ENCODE data around the gene TFG.

Gene TFG

GRCh38 chr3:100776097-100776729 lies 66.9 kb downstream of the TFG start:
- no peak overlapping the region for H3K4me3 ChIP-seq (ENCODE audit: low read length)

GRCh38 chr3:100776746-100777145 lies 67.5 kb downstream of the TFG start:
- no peaks in the 10 kb centered on the region for H3K4me1 ChIP-seq (ENCODE audit: control insufficient read depth, low read length)
- H3K27ac ChIP-seq (ENCODE audit: low read depth, low read length): no peak overlapping the region
- H3K4me3 ChIP-seq (ENCODE audit: low read length): no peak overlapping the region
- H3K4me2 ChIP-seq (ENCODE audit: low read length): no peak overlapping the region
- H3F3A ChIP-seq (ENCODE audit: control insufficient read depth, insufficient read depth): no peaks in the 10 kb centered on the region
- no peaks in the 10 kb centered on the region for H3K79me2 ChIP-seq (ENCODE audit: control insufficient read depth, low read length)
- TF ChIP-seq CTCF (IDR thresholded peaks at IDR 0.05; ENCODE audit: low read depth, low read length, poor library complexity, severe bottlenecking) (peak; percentile 21), EZH2phosphoT487 (IDR thresholded peaks at IDR 0.05; ENCODE audit: borderline replicate concordance, low read length) (no peak)
- no peaks in the 10 kb centered on the region for H3K9me3 ChIP-seq (ENCODE audit: control insufficient read depth, insufficient read depth, low read length)
- H3K9me2 ChIP-seq (replicated peaks; ENCODE audit: control insufficient read depth, low read length): no peaks in the 10 kb centered on the region
- no peaks in the 10 kb centered on the region for H4K20me1 ChIP-seq (ENCODE audit: control insufficient read depth, insufficient read depth, low read depth, low read length)
- no peaks in the 10 kb centered on the region for H3K36me3 ChIP-seq (ENCODE audit: control insufficient read depth, low read length)
- H3K27me3 ChIP-seq (ENCODE audit: control insufficient read depth, low read length): no peaks in the 10 kb centered on the region

More at GRCh38 chr3:100776097-100776729, 66.9 kb downstream of the TFG start:
- no peaks in the 10 kb centered on the region for H3K9me2 ChIP-seq (replicated peaks; ENCODE audit: control insufficient read depth, low read length)
- no peaks in the 10 kb centered on the region for H3K27me3 ChIP-seq (ENCODE audit: control insufficient read depth, low read length)
- no peaks in the 10 kb centered on the region for H3K9me3 ChIP-seq (ENCODE audit: control insufficient read depth, insufficient read depth, low read length)
- no peaks in the 10 kb centered on the region for H3F3A ChIP-seq (ENCODE audit: control insufficient read depth, insufficient read depth)
- H3K36me3 ChIP-seq (ENCODE audit: control insufficient read depth, low read length): no peaks in the 10 kb centered on the region
- no peak overlapping the region for H3K4me2 ChIP-seq (ENCODE audit: low read length)
- TF ChIP-seq EZH2phosphoT487 (IDR thresholded peaks at IDR 0.05; ENCODE audit: borderline replicate concordance, low read length) (no peak), CTCF (IDR thresholded peaks at IDR 0.05; ENCODE audit: low read depth, low read length, poor library complexity, severe bottlenecking) (no peak)
- H3K79me2 ChIP-seq (ENCODE audit: control insufficient read depth, low read length): no peaks in the 10 kb centered on the region
- no peak overlapping the region for H3K27ac ChIP-seq (ENCODE audit: low read depth, low read length)
- H3K4me1 ChIP-seq (ENCODE audit: control insufficient read depth, low read length): no peaks in the 10 kb centered on the region
- no peaks in the 10 kb centered on the region for H4K20me1 ChIP-seq (ENCODE audit: control insufficient read depth, insufficient read depth, low read depth, low read length)

- Histone ChIP-seq H3K27me3 (ENCODE audit: control insufficient read depth, low read length) (no peaks in the 10 kb centered on the region), H3K4me1 (ENCODE audit: control insufficient read depth, low read length) (no peaks in the 10 kb centered on the region), H3K27ac (ENCODE audit: low read depth, low read length) (no peak overlapping the region), H3K4me3 (ENCODE audit: low read length) (no peak overlapping the region), H3K79me2 (ENCODE audit: control insufficient read depth, low read length) (no peaks in the 10 kb centered on the region), H3K9me2 (replicated peaks; ENCODE audit: control insufficient read depth, low read length) (no peaks in the 10 kb centered on the region), H3K36me3 (ENCODE audit: control insufficient read depth, low read length) (no peaks in the 10 kb centered on the region), H3F3A (ENCODE audit: control insufficient read depth, insufficient read depth) (no peaks in the 10 kb centered on the region), H3K4me2 (ENCODE audit: low read length) (no peak overlapping the region), H4K20me1 (ENCODE audit: control insufficient read depth, insufficient read depth, low read depth, low read length) (no peaks in the 10 kb centered on the region), H3K9me3 (ENCODE audit: control insufficient read depth, insufficient read depth, low read length) (no peaks in the 10 kb centered on the region)
- TF ChIP-seq EZH2phosphoT487 (IDR thresholded peaks at IDR 0.05; ENCODE audit: borderline replicate concordance, low read length) (no peak), CTCF (IDR thresholded peaks at IDR 0.05; ENCODE audit: low read depth, low read length, poor library complexity, severe bottlenecking) (no peak)
Measured at GRCh38 chr3:100777271-100777670, 68.0 kb downstream of the TFG start.

Measured in DOHH2 (cell line).